GM21576 (cell line): ENCODE measurements around the gene FAM13A.

Experiments used
- ATAC-seq: cut with Tn5 transposase; IDR thresholded peaks from one replicate; pipeline ENCODE4 v1.9.1; 2021; ENCODE audit warnings: mild to moderate bottlenecking, moderate library complexity; ENCODE audit not compliant: unreplicated experiment

The FAM13A gene

GRCh38 chr4:88792821-88793220, 264.2 kb downstream of the FAM13A start:
- no peak for ATAC-seq

- peak; percentile 72 for ATAC-seq
Measured at GRCh38 chr4:88792268-88792781, 264.7 kb downstream of the FAM13A start.

DNA sequence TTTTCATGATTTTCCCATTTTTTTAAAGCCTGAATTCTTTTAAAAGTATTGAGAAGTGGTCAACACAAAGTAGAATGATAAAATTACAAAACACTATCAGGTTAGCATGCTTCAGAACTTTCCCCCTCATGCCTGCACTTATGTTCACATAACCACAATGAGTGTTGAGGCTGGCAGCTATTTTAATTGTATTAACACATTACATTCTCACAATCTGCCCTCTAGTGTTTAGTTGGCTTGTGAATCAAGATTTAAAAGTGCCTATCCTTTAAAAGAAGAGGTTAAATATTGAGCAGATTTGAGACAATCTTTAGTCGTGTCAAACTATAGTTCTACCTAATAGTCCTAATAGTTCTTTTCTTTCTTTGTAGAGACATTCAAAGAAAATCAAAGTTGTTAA, 265.7 kb downstream of the FAM13A start:
- ATAC-seq: no peak

DNA sequence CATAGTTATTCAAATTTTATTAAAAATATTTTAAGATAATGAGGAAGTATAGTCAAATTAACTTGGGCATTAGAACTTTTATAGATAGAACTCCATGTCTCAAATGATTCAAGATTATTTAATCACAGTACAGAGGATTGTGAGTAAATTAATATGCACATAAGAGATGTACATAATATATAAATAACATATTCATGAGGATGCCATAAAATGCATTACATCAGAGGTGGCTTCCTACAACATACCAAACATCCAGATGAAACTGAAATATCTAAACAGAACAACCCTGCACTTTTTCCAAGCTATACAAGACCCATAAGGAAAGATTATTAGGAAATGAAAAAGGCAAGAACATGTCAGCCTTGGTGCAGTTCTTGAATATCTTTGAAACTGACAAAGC, 268.1 kb downstream of the FAM13A start:
- no peak for ATAC-seq

DNA sequence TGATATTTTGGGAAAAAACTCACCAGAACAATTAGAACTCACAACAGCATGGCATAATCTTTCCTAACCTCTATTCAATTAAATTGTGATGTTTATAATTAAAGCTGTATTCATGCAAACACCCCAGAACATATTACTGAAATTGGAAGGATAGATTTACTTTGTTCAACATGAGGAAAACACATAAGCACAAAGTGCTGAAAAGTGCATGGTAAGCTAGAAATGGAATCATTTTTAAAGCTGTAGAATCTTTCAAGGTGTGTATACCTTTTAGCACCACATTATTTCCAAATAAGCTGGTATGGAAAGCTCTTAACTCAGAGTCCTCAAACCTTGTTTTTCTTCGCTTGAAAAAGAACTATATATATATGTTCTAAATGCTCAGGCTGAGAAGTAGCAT, 268.6 kb downstream of the FAM13A start:
- ATAC-seq: no peak

- no peak for ATAC-seq
Measured at GRCh38 chr4:88786011-88786410, 271.0 kb downstream of the FAM13A start.

DNA sequence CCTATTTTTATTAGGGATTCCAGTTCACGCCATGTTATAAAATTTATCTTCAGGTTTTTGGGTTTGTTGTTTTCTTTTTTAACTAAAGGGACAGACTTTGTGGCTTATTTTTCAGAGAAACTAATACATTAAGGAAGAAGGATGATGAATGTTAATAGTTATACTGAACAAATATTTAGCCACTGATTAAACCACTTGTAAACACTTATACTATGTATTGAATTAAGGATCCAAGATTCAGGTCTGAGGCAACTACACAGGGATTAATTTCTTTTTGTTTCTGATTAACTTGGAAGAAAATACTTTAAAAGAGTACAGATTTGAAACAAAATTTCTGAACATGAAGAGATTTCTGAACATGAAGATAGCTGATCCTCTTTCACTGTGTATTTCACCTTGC, 276.6 kb downstream of the FAM13A start:
- no peak for ATAC-seq

- ATAC-seq: no peak
Measured at GRCh38 chr4:88779431-88779830, 277.6 kb downstream of the FAM13A start.

GRCh38 chr4:88775529-88775928, 281.5 kb downstream of the FAM13A start:
- no peak for ATAC-seq

DNA sequence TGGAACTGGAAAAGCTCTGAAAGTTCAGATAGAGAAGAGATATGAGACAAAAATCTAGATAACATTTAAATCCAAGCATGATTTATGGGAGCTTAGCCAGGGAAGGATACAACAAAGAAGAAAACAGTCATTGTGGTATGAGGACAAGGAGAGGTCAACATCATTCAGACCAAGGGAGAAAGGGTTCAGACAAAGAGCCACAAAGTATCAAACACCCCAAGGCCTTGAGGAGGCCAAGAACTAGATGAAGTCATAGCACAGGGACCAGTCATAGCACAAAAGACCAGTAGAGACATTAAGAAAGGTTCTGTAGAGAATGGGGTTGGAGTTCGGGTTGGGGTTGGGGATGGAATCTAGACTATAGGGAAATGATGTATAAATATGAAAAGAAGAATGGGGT, 282.0 kb downstream of the FAM13A start:
- no peak for ATAC-seq

DNA sequence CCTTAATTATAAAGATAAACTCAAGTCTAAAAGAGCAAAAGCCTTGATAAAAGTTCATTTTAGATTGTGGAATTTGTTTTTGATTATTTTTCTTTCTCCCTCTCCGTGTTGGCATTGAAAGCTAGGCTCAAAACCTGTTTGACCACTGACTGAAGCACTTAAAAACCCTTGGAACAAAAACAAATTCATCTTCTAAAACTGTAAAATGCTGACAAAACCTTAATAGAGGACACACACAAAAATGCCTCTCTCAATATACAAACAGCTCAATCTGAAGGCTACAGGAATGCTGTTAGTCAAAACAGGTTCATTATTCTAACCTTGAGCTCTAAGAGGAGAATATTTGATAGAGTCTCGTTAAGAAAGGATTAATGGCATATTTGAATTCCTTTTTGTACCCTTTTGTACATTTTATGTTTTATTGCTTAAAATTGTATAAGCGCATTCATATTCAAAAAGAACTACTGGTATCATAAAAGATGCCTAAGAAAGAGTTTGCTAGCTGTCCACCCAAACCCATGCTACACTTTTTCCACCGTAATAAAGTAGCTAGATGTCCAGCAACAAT, 285.0 kb downstream of the FAM13A start:
- no peak for ATAC-seq

DNA sequence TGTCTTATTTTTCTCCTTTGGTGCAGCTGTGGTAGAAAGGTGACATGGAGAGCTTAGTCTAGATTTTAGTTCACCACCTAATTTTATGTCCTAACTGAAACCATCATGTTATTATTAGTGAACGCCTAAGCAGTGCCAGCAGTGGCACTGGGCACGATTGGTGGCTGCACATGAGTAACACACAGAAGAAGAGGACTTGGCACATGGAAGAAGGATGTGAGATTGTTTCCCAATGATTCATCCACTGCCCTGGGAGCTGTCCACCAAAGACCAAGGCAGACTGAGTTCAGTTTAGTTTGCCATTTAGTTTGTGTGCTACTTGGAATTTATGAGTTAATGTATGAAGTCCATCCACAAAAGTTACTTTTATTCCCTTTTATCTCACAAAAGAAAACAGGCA, 291.3 kb downstream of the FAM13A start:
- no peak for ATAC-seq

GRCh38 chr4:88763075-88763474, 293.9 kb downstream of the FAM13A start:
- ATAC-seq: no peak

DNA sequence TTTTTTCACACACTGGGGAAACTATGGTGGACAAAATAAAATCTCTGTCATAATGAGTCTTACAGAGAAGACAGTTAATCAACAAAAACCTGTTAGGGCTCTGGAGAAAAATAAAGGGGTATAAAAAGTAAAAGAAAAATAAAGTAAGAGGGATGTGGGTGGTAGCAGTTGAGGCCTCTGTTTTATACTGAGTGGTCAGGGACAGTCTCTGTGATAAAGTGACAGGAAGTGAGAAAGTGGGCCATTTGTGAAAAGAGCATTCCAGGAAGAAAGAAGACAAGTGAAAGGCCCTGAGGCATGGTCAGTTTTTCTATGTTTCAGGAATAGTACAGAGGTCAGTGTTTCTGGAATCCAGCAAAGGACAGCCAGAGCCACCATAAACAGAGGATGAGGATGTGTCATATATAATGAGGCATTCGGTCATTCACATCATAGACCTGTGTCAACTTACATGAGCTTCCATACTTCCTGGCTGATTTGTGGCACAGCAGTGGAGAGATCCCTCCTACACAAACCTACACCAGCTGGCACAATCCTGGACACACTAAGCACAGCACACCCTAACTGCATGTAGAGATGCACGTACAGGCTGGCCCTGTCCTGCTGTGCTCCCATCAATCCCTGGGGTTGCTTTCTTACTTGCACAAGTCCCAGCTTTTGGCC, 295.0 kb downstream of the FAM13A start:
- ATAC-seq: no peak

DNA sequence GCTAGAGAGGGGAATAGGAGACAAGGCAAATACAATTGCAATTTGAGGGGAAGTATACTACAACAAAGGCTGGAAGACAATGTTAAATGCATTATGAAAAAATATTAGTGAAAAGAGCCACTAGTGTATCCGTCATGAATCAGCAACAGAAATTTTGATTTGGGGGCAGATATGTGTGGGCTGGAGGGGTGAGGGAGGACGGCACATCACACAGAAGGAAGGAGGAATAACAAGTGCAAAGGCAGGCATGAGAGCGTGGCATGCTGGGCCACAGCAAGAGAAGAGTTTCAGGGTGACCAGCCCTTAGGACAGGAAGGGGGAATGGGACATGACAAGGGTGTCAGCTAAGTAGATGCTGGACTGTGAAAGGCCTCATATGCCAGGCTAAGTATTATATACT, 295.6 kb downstream of the FAM13A start:
- ATAC-seq: no peak

DNA sequence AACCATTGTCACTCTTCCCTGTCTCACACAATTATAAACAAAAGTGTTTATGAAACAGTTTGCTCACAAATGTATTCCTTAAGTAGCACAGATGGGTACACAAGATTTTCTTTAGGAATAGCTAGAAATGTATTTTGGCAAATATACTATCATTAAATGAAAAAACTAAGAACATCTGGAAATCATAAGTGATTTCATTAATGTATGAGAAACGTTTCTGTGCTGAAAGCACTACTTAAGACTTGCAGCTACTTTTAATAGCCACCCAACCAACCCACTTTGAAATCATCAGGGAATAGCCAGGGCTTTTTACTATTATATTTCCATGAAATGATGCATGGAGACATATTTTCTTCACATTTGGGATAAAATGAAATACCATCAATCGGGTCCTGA, 297.1 kb downstream of the FAM13A start:
- ATAC-seq: no peak

DNA sequence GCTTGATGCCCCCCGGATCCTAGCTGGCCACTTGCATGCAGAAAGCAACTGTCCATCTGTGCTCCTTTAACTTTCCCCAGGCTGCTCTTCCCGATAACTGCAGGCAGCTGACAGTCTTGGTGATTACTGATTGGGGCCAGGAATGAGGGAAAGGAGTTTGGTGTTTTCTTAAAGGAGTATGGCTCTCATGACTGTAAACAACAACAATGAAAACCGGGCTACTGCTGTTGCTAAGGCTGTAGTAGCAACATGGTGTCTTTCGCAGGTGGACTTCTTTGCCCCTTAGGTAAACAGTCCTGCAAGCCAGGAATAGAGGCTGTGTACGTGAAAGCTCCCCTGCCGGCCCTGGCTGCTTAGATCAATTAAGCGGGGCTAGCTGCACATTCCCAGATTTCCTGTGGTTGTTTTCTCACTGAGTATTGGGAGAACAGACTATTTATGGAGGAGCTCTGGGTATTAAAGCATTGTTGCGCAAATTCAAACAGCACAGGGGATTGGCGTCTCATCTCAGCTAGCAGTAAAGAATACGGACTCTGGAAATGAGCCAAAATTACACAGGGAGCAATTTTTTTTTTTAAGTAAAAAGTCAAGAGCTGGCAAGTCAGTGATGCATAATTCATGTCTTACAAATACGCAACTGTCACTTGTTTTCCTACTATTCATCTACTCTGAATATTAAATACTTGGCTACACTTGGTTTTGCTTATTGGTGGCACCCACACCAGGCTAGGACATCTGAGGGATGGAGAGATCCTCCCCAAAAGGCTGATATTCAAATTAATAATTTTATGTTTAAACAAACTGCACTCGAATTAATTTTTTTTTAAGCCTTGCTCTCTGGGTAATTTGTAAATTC, 297.7 kb downstream of the FAM13A start:
- no peak for ATAC-seq

DNA sequence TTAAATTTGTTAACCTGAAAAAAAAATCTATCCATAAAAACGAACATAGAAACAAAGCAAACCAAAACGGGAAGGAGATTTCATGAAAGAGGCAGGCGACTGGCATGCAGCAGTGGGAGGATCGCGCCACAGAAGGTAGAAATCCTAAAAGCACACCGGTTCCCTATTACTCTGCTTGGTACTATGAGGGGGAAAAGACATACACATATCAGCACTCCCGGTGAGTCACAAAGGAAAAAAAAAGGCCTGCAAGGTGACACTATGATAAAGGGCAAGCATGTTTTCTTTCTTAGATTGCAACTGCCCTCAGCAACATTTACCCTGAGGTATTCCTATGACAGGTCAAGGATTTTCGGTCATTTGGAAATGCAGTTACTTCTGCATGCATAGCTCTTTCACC, 298.7 kb downstream of the FAM13A start:
- ATAC-seq: no peak

DNA sequence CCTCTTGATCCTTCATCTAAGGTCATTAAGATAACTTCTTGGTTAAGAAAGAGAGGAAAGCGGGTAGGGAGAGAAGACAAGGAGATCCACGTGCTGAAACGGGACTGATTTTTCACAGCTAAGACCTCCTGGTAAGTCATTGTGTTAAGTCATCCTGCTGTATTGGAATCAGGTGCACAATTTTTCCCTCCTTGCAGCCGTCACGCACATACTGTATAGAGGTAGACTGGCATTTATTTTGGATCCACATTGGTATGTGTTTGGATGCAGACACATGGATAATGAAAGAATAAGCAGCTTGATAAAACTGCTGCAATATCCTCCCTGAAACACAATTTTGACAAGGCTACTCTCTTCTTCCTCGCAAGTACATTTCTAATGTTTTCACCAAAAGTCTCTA, 299.2 kb downstream of the FAM13A start:
- ATAC-seq: no peak

DNA sequence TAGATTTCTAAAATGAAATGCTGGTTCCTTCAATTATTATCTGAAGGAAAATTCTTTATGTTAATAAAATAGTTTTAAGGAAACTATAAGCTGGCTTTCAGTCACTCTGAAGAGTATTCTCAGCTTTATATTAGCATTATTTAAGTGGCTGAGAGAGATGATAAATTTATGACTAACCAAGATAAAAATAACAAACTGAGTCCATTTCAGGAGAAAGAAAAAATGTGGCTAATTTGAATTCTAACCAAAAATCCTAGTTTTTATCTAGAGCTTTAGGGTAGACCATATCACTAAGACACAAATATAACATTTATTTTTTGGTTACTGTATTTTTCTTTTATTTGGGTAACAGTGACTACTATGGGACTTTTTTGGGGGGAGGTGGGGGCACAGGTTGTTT, 299.9 kb downstream of the FAM13A start:
- no peak for ATAC-seq

GRCh38 chr4:88756149-88756548, 300.8 kb downstream of the FAM13A start:
- no peak for ATAC-seq

DNA sequence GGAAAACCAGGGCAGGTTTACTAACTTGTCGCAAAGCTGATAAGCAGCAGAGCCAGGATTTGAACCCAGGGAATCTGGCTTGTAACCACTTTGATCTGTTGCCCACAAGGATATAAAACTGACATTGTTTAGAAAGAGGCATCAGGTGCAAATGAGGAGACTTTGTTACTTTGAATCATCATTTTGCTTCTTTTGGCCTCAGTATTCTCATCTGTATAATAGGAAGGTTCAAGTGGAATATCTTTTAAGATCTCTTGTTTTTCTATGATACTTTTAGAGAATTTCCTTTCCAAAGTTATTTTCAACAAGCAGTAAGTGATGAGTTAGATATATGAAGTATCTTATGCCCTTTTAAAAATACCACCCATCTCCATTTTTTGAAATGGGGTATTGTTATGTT, 301.5 kb downstream of the FAM13A start:
- ATAC-seq: no peak
